ENCODE results near the gene PIK3CD.
A peak's percentile ranks its signal among the peaks of the same experiment; 100 is the strongest.
"Not testable (repeated sequence)": the region's sequence is repeated elsewhere in the genome, so short reads cannot be mapped to it uniquely, and the experiment has no call there.

The PIK3CD gene

GRCh38 chr1:9655836-9656235 lies 4.3 kb downstream of the PIK3CD start:
- DNase-seq = no peak

- DNase-seq = no peak
Measured at GRCh38 chr1:9657521-9658032, 6.0 kb downstream of the PIK3CD start.

GRCh38 chr1:9658199-9658598 lies 6.7 kb downstream of the PIK3CD start:
- DNase-seq = no peak

- DNase-seq = peak; percentile 55
Measured at GRCh38 chr1:9659328-9659727, 7.8 kb downstream of the PIK3CD start.

- no peak for DNase-seq
Measured at GRCh38 chr1:9663257-9663656, 11.7 kb downstream of the PIK3CD start.

GRCh38 chr1:9665193-9665592 lies 13.7 kb downstream of the PIK3CD start:
- no peak for DNase-seq

GRCh38 chr1:9668080-9668479 lies 16.5 kb downstream of the PIK3CD start:
- no peak for DNase-seq

GRCh38 chr1:9670085-9670484 lies 18.6 kb downstream of the PIK3CD start:
- peak; percentile 91 for DNase-seq

GRCh38 chr1:9671377-9672140 lies 20.0 kb downstream of the PIK3CD start:
- DNase-seq = no peak

- DNase-seq = no peak
Measured at GRCh38 chr1:9672444-9672843, 20.9 kb downstream of the PIK3CD start.

- DNase-seq = no peak
Measured at GRCh38 chr1:9675393-9675792, 23.9 kb downstream of the PIK3CD start.

GRCh38 chr1:9676128-9676527 lies 24.6 kb downstream of the PIK3CD start:
- DNase-seq = not testable (repeated sequence)

- no peak for DNase-seq
Measured at GRCh38 chr1:9676815-9677393, 25.4 kb downstream of the PIK3CD start.

- no peak for DNase-seq
Measured at GRCh38 chr1:9680091-9680490, 28.6 kb downstream of the PIK3CD start.

GRCh38 chr1:9680828-9681227 lies 29.3 kb downstream of the PIK3CD start:
- DNase-seq = no peak

- DNase-seq = no peak
Measured at GRCh38 chr1:9684801-9685200, 33.3 kb downstream of the PIK3CD start.

GRCh38 chr1:9687120-9687873 lies 35.8 kb downstream of the PIK3CD start:
- no peak for DNase-seq

- DNase-seq = no peak
Measured at GRCh38 chr1:9687874-9688582, 36.5 kb downstream of the PIK3CD start.

GRCh38 chr1:9688599-9688998 lies 37.1 kb downstream of the PIK3CD start:
- no peak for DNase-seq

GRCh38 chr1:9689011-9689706 lies 37.6 kb downstream of the PIK3CD start:
- peak; percentile 22 for DNase-seq

GRCh38 chr1:9689971-9690381 lies 38.4 kb downstream of the PIK3CD start:
- no peak for DNase-seq

GRCh38 chr1:9690440-9691107 lies 39.0 kb downstream of the PIK3CD start:
- DNase-seq = no peak

All from MV-4-11 (cell line).